ENCODE measurements around the gene SIRT5. TPM values are rescaled to one million over a fixed set of nuclear protein-coding genes. Genes with fewer than 3 reads are reported as not detected.
A peak's percentile ranks its signal among the peaks of the same experiment; 100 is the strongest.

Gene SIRT5
- total RNA-seq, result 20.4 TPM

GRCh38 chr6:13574571-13575376 is at the start of gene SIRT5:
Gene SIRT5 (plus strand): TSS chr6:13574601. CDS start chr6:13584111, 9,510 bp downstream.
- peak; percentile 87 for DNase-seq (ENCODE audit: low spot score)

- no peak for DNase-seq (ENCODE audit: low spot score)
Measured at GRCh38 chr6:13524801-13525508, 49.4 kb upstream of the SIRT5 start.

GRCh38 chr6:13526357-13526726 is 48.1 kb upstream of the SIRT5 start:
- DNase-seq (ENCODE audit: low spot score), result no peak

GRCh38 chr6:13526727-13527670 is 47.4 kb upstream of the SIRT5 start:
- DNase-seq (ENCODE audit: low spot score), result no peak

GRCh38 chr6:13527671-13528056 is 46.7 kb upstream of the SIRT5 start:
- no peak for DNase-seq (ENCODE audit: low spot score)

GRCh38 chr6:13528232-13528631 is 46.2 kb upstream of the SIRT5 start:
- DNase-seq (ENCODE audit: low spot score), result no peak

- DNase-seq (ENCODE audit: low spot score), result no peak
Measured at GRCh38 chr6:13528777-13529343, 45.5 kb upstream of the SIRT5 start.

GRCh38 chr6:13531956-13532355 is 42.4 kb upstream of the SIRT5 start:
- DNase-seq (ENCODE audit: low spot score), result no peak

GRCh38 chr6:13534536-13534935 is 39.9 kb upstream of the SIRT5 start:
- no peak for DNase-seq (ENCODE audit: low spot score)

GRCh38 chr6:13535306-13535705 is 39.1 kb upstream of the SIRT5 start:
- no peak for DNase-seq (ENCODE audit: low spot score)

- no peak for DNase-seq (ENCODE audit: low spot score)
Measured at GRCh38 chr6:13536796-13537526, 37.4 kb upstream of the SIRT5 start.

- DNase-seq (ENCODE audit: low spot score), result no peak
Measured at GRCh38 chr6:13537527-13537897, 36.9 kb upstream of the SIRT5 start.

GRCh38 chr6:13538084-13538483 is 36.3 kb upstream of the SIRT5 start:
- DNase-seq (ENCODE audit: low spot score), result no peak

GRCh38 chr6:13538600-13538999 is 35.8 kb upstream of the SIRT5 start:
- no peak for DNase-seq (ENCODE audit: low spot score)

GRCh38 chr6:13539572-13539971 is 34.8 kb upstream of the SIRT5 start:
- no peak for DNase-seq (ENCODE audit: low spot score)

- no peak for DNase-seq (ENCODE audit: low spot score)
Measured at GRCh38 chr6:13541496-13541895, 32.9 kb upstream of the SIRT5 start.

- no peak for DNase-seq (ENCODE audit: low spot score)
Measured at GRCh38 chr6:13544454-13545186, 29.8 kb upstream of the SIRT5 start.

GRCh38 chr6:13545885-13546284 is 28.5 kb upstream of the SIRT5 start:
- DNase-seq (ENCODE audit: low spot score), result no peak

- DNase-seq (ENCODE audit: low spot score), result no peak
Measured at GRCh38 chr6:13548500-13549210, 25.7 kb upstream of the SIRT5 start.

GRCh38 chr6:13550656-13551055 is 23.7 kb upstream of the SIRT5 start:
- DNase-seq (ENCODE audit: low spot score), result no peak

Data from ureter (tissue), 1 donor.